Activated T-helper 1 cell treated with Interleukin-2 at 50 U/mL for 16 hours (primary cell): ENCODE data around the gene ANP32A.

Source experiments
- DNase-seq: peaks from one replicate; pipeline ENCODE4 v3.0.0-alpha.2; 2020; ENCODE audit warnings: low read depth

Gene ANP32A

DNA sequence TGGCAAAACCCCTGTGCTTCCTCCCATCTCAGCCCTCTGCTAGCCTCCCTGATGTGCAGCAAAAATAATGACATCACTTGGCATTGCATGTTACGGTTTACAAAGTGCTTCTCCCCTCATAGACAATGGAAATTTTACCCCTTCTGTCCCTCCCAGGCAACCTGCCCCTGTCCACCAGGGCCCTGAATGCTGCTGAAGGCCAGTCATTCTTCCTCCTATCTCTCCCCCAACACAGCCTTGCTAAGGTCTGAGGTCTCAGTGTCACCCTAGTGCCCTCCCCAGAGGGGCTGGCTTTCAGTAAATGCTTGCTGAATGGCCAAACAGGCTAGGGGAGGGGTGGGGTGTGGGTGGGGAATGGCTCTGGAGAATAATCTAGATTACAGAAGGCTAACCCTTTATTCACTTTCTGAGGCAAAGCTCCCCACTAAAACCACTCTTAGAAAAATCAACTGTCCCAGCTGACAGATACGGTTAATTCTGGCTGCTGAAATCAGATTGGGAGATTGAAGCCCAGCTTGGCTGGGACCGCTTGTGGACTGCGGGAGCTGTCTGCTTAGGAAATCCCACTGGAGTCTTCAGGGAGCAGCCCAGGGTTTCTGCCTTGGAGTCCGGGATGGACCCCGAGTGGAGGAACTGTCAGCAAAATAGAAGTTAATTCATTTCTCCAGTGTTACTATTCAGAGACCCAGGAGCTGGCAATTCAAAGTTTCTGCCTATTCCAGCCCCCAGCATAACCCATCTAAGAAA is 22.9 kb downstream of the ANP32A start:
- DNase-seq, result no peak

DNA sequence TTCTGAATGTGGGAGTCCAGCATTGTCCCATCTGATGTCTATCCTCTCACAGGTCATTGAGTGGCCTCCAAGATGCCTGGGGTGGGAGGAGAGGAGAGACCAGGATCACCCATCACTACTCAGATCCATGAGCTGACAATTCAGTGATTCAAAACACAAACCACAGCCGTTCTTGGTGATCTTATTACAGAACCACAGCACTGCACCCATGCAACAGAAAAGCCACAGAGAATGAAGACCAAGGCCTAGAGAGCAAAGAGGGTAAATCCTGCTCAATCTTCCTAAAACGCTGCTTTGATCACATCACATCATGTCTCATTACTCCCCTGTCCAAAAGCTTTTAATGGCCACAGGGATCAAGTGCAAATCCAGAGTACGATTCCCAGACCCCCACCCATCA is 23.5 kb downstream of the ANP32A start:
- DNase-seq, result no peak

DNA sequence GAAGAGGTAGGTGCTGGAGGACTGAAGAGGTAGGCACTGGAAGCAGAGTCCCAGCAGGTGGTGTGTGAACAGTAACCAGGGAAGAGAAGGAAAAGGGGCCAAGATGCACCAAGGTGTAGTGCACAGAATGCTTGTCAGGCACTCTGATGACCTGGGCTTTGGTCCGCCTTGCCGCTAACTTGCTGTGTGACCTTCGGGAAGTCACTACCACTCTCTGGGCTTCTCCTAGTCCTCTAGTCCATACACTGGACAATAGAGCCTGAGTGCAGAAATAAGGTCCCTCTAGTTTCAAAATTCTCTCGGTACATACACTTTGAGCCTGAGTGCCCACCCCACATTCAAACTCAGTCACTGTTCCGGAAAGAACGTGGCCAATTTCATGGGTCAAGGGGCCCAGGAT is 24.1 kb downstream of the ANP32A start:
- no peak for DNase-seq

DNA sequence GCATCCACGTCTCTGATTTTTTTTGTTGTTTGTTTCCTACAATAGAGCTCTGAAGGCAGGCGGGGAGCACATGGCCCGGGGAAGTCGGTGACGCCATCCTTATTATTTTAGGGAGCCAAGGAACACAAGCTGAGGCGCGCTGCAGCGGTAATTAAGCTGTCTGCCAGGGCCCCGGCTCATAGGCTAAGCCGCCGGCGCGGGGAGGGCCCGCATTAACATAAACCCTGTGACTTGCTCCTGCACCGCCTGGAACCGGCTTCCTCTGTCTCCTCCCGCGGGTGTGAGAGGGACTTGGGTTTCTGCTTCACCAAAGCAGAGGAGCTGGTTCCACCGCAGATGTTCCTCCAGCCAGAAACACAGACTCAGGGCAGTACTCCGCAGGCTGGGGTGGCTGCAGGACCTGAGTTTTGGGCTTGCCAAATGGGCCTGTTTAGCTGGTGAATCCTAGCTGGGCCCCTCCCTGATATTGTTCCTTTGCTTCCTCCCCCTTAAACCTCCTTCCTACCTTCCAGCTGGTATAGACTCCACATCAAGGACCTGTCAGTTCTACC is 25.3 kb downstream of the ANP32A start:
- peak; percentile 45 for DNase-seq

DNA sequence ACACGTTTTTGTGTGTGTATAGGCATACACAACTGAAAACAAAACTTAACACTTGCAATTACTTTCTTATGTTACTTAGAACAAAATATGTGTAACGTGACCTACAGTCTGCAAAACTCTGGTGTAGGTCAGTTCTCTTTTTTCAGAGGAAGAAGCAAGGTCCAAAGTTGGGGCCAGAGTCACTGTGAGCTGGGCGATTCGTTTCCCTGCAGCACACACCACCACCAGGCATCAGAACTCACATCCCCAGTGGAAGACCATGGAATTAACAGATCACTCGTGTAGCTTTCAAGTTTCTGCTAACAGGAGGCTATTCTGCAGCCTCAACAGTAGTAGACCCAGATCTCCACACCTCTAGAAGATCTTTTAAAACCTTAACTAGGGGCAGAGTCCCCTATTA is 25.8 kb downstream of the ANP32A start:
- DNase-seq, result no peak

DNA sequence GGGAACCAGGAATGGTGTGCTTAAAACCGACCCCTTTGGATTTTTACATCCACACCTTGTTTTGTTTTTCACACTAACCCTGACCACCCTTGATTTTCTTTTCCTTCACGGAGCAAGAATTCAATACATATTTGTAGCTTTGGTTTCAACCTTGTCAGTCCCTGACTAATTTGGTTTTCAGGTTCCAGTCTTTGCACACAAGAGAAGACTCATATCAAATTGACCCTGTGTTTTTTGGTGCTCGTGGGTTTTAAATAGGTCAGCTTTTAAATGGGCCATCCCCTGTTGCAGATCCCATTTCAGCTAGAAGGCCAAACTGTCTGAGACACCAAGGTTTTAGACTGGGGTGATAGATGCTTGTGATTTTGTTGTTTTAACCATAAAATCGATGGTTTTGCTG is 26.4 kb downstream of the ANP32A start:
- no peak for DNase-seq

DNA sequence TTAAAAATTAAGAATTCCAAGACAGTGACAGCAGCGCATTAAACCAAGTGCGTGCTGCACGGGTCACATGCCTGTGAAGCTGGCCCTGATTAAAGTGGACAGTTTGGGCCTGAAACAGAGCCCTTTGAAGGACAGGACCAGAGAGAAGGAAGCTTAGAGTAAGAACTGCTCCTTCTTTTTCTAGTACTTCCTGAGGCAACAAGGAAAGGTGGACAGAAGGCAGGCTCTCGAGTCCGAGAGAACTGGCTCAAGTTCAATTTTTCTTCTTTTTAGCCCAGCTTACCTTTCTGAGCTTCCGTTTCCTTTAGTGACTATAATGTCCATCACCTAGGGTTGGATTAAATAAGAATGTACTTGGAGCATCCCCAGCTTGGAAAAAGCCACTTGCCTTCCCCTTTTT is 26.9 kb downstream of the ANP32A start:
- DNase-seq, result no peak

DNA sequence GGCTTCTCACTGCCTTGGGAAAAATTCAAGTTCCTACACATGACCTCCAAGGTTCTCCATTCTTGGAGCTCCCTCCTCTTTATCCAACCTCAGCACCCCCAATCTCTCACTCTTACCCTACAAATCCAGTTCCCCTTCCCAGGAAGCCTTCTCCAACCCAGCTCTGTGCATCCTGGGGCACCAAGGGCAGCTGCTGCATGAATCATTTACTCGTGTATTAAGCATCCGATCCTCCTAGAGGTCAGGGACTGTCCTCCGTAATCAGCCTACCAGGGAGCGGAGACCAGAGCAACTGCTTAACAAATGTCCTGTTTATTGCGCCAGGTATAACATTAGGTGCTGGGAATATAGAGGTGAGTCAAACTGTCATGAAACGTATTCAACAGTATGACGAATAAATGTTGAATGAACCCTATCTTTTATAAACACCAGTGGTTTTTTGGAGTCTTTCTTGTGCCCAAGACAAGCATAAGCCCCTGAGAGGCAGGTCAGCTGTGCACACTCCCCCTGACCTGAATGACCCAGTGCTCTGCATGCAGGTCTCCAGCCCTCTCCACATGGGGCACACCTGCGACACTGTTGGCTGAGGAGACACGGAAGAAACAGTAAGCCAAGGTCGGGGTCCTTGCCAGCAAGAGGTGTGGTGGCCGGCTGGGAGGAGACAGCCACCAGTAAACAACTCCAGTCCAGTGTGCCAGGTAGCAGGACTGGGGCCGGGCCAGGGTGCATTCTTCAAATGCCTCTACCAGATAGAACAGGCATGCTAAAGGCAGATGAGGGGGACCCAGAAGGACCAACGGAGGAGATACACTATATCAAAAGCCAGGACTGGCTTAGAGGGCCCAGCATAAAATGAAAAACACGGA is 27.6 kb downstream of the ANP32A start:
- no peak for DNase-seq

DNA sequence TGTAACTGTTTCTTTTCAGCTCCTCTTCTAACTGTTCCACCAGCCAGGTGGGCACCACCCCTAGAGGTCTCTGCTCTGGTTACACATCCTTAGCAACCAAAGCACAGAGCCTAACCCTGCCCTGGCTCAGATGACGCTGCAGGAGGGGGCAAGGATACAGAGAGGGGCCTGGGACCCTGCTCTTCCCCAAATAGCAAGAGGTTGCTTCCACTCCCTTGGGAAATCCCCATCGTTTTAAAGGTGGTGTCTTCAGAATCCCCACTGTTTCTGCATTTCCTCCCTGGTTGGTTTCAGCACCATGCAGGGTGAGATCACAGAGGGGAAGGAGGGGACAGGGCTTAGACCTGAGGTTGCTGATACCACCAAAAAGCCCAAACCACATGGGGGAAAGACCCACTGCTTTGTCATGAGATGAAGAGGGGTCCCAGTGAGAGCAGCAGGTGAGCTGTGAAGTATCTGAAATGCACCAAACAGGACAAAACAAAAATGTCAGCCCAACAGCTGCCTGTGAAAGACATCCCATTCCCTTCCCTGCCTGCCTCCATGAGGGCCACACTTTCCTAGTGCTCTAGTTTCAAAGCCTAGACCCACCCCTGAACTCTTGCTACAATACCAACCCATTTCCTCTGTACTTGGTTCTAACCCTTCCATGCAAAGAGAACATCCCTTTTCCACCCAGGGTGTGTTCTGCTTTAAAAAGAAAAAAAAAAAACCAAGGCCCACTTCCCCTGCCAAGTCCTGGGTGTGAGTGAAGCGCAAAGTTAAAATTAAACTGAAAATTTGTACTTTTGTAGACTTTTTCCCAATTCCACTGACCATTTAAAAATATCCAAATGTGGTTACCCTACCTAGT is 29.0 kb downstream of the ANP32A start:
- peak; percentile 18 for DNase-seq

DNA sequence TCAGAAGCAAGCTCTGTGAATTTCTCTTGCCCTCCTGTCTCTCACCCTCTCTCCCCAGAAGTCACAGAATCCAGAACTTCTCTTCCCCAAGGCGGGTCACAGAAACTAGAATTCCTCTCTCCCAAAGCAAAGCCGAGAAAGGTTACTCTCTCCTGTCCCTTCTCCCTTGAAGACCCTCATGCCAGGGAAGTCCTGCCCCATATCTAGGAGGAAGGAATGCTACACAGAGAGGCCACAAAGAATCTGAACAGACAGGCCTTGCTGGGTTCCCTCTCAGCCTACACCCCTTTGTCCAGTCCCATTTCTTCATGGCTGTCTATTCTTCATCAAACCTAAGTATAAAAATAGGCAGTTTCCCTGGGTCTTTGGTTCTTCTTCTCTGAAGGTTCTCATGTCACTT is 29.8 kb downstream of the ANP32A start:
- DNase-seq, result no peak

DNA sequence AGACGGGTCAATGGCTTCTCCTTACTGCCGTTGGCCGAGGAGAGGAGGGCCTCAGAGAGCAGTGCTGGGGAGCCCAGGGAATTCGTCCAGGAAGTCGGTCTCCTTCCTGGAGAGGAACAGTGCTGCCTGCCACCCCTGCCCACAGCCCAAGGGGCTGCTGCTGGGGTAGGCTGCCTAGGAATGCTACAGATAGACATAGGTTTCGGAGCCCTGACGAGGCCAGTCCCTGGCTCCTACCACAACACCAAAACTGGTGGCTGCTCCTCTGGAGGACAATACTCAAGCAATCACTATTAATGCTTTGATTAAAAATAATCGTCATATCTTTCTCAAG is 30.5 kb downstream of the ANP32A start:
- no peak for DNase-seq

DNA sequence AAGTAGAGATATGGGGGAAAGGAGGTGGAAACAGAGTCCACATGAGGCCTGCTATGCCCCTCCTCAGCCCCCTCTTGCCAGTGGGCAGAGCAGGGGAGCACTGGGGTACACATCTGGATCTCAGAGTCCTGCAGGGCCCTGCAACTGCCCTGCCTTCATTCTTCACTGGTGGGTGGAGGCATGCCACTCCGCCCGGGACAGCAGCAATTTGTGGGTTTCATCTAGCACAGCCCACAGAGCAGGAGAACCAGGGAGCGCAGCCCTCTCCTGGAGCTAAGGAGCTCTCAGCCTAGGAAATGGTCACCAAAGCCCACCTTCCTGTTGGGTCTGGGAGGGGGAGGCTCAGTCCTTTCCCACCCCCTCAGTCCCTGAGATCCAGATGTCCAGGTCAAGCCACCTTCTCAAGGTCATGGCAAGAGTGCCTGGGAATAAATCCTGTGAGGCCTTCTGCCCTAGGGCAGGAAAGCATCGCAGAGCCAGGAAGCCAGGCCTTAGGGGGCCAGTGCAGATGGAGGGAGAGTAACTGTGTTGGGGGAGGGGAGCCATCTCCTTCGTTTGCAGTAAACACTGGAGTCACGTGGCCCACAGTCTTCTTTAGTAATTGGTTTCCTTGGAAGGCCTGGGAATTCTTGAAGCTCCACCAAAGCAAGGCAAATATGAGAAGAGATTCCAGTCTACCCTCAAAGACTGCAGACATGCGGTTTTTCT is 31.0 kb downstream of the ANP32A start:
- DNase-seq, result no peak

DNA sequence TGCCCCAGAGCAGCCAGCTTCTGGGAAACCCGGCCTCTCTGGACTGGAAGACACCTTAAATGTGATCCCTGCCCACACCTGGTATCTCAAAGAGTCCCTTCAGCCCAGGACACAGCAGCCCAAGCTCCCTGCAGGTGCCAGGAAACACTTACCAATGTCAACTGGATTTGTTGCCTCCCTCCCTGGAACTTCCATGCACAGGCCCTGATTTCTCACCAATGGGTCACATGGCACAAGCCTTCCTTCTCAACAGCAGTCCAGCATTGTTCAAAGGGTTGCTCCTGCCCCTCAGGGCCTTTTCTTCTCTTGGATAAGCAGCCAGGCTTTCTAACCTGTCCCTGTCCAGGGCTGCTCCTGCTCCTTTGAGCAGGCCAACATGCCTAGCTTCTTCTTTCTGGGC is 31.6 kb downstream of the ANP32A start:
- no peak for DNase-seq

DNA sequence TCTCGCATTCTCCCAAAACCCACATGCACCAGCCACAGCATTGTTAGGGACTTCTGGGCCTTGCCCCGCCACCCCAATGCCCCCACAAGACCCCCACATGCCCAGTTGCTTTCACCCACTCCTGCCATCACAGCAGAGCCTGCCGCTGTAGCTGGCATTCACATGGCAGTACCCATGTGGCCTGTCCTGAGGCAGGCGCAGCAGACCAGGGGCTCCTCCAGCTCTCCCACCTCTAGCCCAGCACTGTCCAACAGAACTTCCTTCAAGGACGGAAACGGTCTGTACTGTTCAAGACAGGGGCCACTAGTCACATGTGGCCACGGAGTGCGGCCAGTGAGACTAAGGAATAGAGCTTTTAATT is 32.5 kb downstream of the ANP32A start:
- no peak for DNase-seq

DNA sequence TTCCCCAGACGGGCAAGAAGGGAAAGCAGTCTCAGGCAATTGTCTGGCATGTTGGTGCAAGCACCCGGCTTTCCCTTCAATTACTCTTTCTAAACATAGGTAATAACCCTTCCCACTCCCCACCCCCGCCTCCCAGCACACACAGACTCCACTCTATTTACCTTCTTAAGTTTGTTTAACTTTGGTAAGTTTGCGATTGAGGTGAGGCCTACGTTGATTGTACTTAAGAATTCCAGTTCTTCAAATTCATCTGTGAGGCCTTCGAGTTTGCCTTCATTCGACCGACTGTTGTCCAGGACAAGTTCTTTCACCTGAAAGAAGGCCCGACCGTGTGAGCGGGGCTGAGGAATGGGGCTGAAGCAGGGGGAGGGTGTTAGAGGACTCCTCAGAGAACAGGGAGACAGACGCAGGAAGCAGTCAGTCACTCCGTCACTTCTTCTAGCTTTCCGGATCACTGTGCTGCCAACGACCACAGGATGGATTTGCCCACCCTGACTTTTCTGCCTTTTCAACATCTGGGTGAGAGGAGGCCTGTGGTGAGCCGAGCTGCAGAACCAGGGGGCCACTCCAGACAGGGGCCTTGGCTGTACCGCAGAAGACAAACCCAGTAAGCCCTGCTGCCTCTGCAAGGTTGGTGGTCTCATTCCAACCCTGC is 33.0 kb downstream of the ANP32A start:
- no peak for DNase-seq

DNA sequence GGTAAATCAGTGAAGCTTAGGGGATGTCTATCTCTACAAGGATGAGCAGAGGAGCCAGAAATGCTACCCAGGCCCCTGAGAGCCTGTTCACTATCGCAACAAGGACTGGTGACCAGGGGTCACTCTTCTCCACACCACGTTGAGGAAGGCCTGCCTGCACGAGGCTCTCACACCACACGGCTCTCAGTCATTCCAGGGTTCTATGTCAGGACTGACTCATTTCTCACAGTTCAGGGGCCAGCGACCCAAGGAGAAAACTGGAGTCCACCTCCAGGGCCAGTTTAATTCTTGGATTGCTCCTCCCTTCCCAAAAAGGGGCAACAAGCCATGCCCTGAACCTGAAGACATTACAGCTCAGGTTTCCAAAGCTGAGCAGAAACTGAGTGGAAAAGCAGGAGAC is 33.9 kb downstream of the ANP32A start:
- no peak for DNase-seq

DNA sequence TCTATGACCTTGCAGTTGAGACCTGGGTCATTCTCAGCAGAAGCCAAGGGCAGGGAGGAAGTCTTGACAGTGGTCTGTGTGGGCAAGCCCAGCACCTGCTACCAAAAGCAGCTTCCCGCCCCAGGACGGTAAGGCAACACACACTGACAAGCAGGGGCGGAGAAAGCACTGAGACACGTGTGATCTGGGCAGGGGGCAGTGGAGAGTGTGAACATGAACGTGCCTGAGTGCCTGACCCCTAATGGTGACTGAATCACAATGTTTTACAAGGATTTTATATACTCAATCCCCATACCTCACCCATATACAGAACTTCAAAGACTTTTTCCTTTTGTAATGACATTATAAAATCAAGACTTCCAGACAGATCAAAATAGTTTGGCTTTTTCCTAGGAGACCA is 35.2 kb downstream of the ANP32A start:
- DNase-seq, result no peak

DNA sequence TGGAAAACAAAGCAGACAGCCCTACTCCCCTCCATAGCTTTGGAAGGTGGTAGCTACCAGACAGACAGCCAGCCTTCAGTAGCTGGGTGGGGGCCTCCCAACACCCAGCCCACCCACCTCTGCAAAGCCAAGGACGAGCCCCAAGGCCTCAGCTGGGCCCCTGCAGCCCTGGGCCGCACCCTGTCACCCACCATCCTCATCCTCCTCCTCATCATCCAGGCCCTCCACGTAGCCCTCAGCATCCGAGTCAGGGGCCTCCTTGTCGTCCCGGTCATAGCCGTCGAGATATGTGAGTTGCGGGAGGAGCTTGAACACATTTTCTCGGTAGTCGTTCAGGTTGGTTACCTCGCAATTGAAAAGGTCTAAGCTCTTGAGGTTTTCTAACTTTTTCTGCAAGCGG is 36.5 kb downstream of the ANP32A start:
- DNase-seq, result no peak

DNA sequence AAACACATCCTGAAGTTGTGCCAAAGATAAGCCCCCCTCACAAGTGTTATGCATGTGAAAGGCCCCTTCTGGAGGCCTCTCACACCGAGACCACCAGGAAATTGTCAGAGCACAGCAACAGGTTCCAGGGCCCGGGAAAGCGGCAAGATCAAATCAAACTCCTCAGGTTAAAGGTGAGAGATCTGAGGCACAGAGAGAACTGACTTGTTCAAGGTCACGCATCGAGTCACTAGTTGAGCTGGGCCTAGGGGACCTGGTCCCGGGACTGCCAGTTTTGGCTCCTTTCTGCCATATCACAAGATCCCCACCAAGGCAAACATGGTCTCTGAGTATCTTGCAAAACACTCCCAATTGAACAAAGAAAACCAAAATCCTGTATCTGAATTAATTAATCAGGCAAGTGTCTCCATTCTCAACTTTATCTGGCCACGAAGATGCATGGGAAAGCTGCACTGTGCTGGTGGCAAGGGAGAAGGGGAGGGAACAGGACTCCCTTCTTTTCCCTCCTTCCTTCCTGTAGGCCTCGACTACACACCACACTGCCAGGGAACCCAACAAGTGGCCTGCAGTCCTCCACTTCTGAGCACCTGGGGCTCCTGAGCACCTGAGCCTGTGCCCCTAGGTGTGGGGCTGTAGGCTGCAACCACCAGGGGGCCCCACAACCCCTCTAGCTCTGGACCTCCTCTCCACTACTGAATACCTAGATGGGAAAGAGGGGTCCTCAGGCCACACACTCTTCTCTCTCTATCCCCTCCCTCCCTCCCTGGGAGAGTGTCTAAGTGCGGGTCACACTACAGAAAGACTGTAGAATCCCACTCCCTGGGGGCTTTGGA is 37.3 kb downstream of the ANP32A start:
- peak; percentile 54 for DNase-seq

DNA sequence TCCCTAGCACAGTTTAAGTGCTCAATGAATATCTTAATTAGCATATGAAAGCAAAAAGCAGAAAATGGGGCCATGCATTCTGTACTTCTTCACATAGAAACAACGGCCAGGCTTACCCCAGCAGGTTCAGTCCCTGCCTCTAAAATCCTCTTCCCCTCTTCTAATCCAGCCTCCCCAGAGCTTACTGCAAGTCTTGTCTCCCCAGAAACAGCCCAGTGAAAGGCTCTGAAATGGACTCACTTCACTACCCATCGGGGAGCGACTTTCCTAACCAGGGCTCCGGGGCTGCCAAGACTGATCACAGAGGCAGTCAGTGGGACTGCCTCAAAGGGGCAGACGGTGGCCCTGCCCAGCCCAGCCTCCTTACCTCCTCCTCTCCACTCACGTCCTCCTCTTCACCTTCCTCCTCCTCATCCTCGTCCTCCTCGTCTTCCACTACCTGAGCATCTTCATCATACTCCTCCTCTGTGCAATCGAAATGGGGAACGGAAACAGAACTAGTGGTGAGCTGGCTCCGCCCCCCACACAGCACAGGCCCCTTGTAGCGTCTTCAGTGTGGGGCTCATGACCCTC is 38.0 kb downstream of the ANP32A start:
- DNase-seq, result no peak
